ENCODE measurements around the gene HSF2BP.
"Not testable (repeated sequence)": the region's sequence is repeated elsewhere in the genome, so short reads cannot be mapped to it uniquely, and the experiment has no call there.

Gene HSF2BP

DNA sequence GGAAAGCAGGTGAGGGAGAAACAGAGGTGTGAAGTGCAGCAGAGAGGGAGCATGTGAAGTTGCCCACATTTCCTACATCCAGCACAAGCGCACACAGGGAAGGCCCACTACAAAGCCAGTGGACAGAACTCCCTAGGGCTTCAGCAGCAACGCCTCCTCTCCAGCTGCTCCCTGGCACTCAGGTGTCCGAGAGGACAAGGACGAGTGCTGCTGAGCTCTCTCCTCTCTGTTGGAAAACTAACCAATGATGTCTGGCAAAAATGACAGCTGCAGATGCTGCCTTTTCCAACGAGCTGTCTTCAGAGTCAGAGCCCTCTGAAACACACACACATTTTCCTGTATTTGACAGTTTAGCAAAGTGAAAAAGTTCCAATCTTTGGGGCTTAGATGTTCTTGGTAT is 86.8 kb downstream of the HSF2BP start:
- H3K36me3 ChIP-seq (ENCODE audit: control insufficient read depth in 4 of 4, insufficient read depth in 4 of 4, low read length in 3 of 4), result no peaks in the 10 kb centered on the region
- POLR2A ChIA-PET, result no interaction called here
- peaks cover 0 to 13% (median 11%) of the 10 kb centered on the region in 4 experiments for H3K4me1 ChIP-seq (ENCODE audit: control extremely low read depth in 1 of 4, control insufficient read depth in 4 of 4, insufficient read depth in 4 of 4, low read length in 3 of 4)
- DNase-seq, result no peak
- no peak overlapping the region for H3K27ac ChIP-seq (ENCODE audit: insufficient read depth in 1 of 2, low read depth in 1 of 2, low read length in 2 of 2, poor library complexity in 1 of 2, severe bottlenecking in 2 of 2)
- WGBS (ENCODE audit: insufficient coverage), result 98% methylated on average over 5 of the region's 5 CpGs
- no peak overlapping the region for H3K4me3 ChIP-seq (ENCODE audit: control insufficient read depth in 1 of 7, extremely low read depth in 1 of 7, insufficient read depth in 4 of 7, low read depth in 2 of 7, low read length in 6 of 7)
- CTCF ChIA-PET, result interaction anchor here (0.6 to 1.6 kb wide), 2 partner anchors 73 to 252 kb away, joined by 3 to 5 read pairs; no protein-coding TSS in a partner anchor
- H3K27me3 ChIP-seq (replicated peaks in 2 of 5; ENCODE audit: control insufficient read depth in 4 of 5, insufficient read depth in 5 of 5, low read length in 4 of 5), result no peaks in the 10 kb centered on the region
- no peaks in the 10 kb centered on the region for H3K9me3 ChIP-seq (ENCODE audit: control extremely low read depth in 1 of 5, control insufficient read depth in 4 of 5, insufficient read depth in 2 of 5, low read depth in 1 of 5, low read length in 4 of 5)

- POLR2A ChIA-PET, result no interaction called here
- CTCF ChIA-PET, result interaction anchor here (0.6 kb wide), 1 partner anchor 252 kb away, joined by 3 read pairs; no protein-coding TSS in a partner anchor
- Histone ChIP-seq H3K36me3 (ENCODE audit: control insufficient read depth in 4 of 4, insufficient read depth in 4 of 4, low read length in 3 of 4) (no peaks in the 10 kb centered on the region), H3K4me1 (ENCODE audit: control extremely low read depth in 1 of 4, control insufficient read depth in 4 of 4, insufficient read depth in 4 of 4, low read length in 3 of 4) (peaks cover 0 to 13% (median 11%) of the 10 kb centered on the region in 4 experiments), H3K27me3 (replicated peaks in 2 of 5; ENCODE audit: control insufficient read depth in 4 of 5, insufficient read depth in 5 of 5, low read length in 4 of 5) (no peaks in the 10 kb centered on the region), H3K4me3 (ENCODE audit: control insufficient read depth in 1 of 7, extremely low read depth in 1 of 7, insufficient read depth in 4 of 7, low read depth in 2 of 7, low read length in 6 of 7) (no peak overlapping the region), H3K9me3 (ENCODE audit: control extremely low read depth in 1 of 5, control insufficient read depth in 4 of 5, insufficient read depth in 2 of 5, low read depth in 1 of 5, low read length in 4 of 5) (no peaks in the 10 kb centered on the region), H3K27ac (ENCODE audit: insufficient read depth in 1 of 2, low read depth in 1 of 2, low read length in 2 of 2, poor library complexity in 1 of 2, severe bottlenecking in 2 of 2) (no peak overlapping the region)
- 100% methylated on average over 6 of the region's 6 CpGs for WGBS (ENCODE audit: insufficient coverage)
- DNase-seq, result no peak
These were observed 87.3 kb downstream of the HSF2BP start for GRCh38 chr21:43571976-43572375.

- H3K27ac ChIP-seq (ENCODE audit: insufficient read depth in 1 of 2, low read depth in 1 of 2, low read length in 2 of 2, poor library complexity in 1 of 2, severe bottlenecking in 2 of 2); H3K36me3 ChIP-seq (ENCODE audit: control insufficient read depth in 4 of 4, insufficient read depth in 4 of 4, low read length in 3 of 4); H3K4me3 ChIP-seq (ENCODE audit: control insufficient read depth in 1 of 7, extremely low read depth in 1 of 7, insufficient read depth in 4 of 7, low read depth in 2 of 7, low read length in 6 of 7); H3K4me1 ChIP-seq (ENCODE audit: control extremely low read depth in 1 of 4, control insufficient read depth in 4 of 4, insufficient read depth in 4 of 4, low read length in 3 of 4); DNase-seq; H3K27me3 ChIP-seq (replicated peaks in 2 of 5; ENCODE audit: control insufficient read depth in 4 of 5, insufficient read depth in 5 of 5, low read length in 4 of 5); CTCF ChIA-PET; H3K9me3 ChIP-seq (ENCODE audit: control extremely low read depth in 1 of 5, control insufficient read depth in 4 of 5, insufficient read depth in 2 of 5, low read depth in 1 of 5, low read length in 4 of 5); POLR2A ChIA-PET: not testable (repeated sequence)
- no CpG with 5 or more reads among the region's 3 CpGs for WGBS (ENCODE audit: insufficient coverage)
These were observed 89.1 kb downstream of the HSF2BP start for GRCh38 chr21:43570195-43570594.

DNA sequence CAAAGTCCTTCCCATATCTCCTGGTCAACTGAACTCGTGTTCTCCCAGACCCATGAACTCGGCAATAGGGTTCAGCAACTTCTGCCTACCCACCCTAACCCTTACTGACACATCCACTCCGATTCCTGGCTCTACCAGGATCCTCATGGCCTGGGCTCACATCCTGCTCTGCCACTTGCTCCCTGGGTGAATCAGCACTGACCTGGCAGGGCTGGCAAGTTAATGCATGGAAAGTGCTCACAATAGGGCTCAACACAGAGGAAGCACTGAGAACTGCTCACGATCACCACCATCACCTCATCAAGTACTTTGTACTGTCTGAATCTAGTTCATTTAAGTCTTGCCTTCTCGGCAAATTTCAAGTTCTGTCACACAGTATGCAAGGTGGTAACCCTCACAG is 96.8 kb downstream of the HSF2BP start:
- H3K36me3 ChIP-seq (ENCODE audit: control insufficient read depth in 4 of 4, insufficient read depth in 4 of 4, low read length in 3 of 4); H3K4me1 ChIP-seq (ENCODE audit: control extremely low read depth in 1 of 4, control insufficient read depth in 4 of 4, insufficient read depth in 4 of 4, low read length in 3 of 4); POLR2A ChIA-PET; H3K27me3 ChIP-seq (replicated peaks in 2 of 5; ENCODE audit: control insufficient read depth in 4 of 5, insufficient read depth in 5 of 5, low read length in 4 of 5); DNase-seq; H3K4me3 ChIP-seq (ENCODE audit: control insufficient read depth in 1 of 7, extremely low read depth in 1 of 7, insufficient read depth in 4 of 7, low read depth in 2 of 7, low read length in 6 of 7); H3K9me3 ChIP-seq (ENCODE audit: control extremely low read depth in 1 of 5, control insufficient read depth in 4 of 5, insufficient read depth in 2 of 5, low read depth in 1 of 5, low read length in 4 of 5); H3K27ac ChIP-seq (ENCODE audit: insufficient read depth in 1 of 2, low read depth in 1 of 2, low read length in 2 of 2, poor library complexity in 1 of 2, severe bottlenecking in 2 of 2); CTCF ChIA-PET: not testable (repeated sequence)
- WGBS (ENCODE audit: insufficient coverage), result no CpG with 5 or more reads among the region's 5 CpGs

- H3K4me1 ChIP-seq (ENCODE audit: control extremely low read depth in 1 of 4, control insufficient read depth in 4 of 4, insufficient read depth in 4 of 4, low read length in 3 of 4); H3K27me3 ChIP-seq (replicated peaks in 2 of 5; ENCODE audit: control insufficient read depth in 4 of 5, insufficient read depth in 5 of 5, low read length in 4 of 5); DNase-seq; H3K4me3 ChIP-seq (ENCODE audit: control insufficient read depth in 1 of 7, extremely low read depth in 1 of 7, insufficient read depth in 4 of 7, low read depth in 2 of 7, low read length in 6 of 7); POLR2A ChIA-PET; H3K36me3 ChIP-seq (ENCODE audit: control insufficient read depth in 4 of 4, insufficient read depth in 4 of 4, low read length in 3 of 4); H3K9me3 ChIP-seq (ENCODE audit: control extremely low read depth in 1 of 5, control insufficient read depth in 4 of 5, insufficient read depth in 2 of 5, low read depth in 1 of 5, low read length in 4 of 5); H3K27ac ChIP-seq (ENCODE audit: insufficient read depth in 1 of 2, low read depth in 1 of 2, low read length in 2 of 2, poor library complexity in 1 of 2, severe bottlenecking in 2 of 2); CTCF ChIA-PET: not testable (repeated sequence)
- WGBS (ENCODE audit: insufficient coverage), result no CpG with 5 or more reads among the region's 2 CpGs
These were observed 118.7 kb downstream of the HSF2BP start for GRCh38 chr21:43540561-43540960.

DNA sequence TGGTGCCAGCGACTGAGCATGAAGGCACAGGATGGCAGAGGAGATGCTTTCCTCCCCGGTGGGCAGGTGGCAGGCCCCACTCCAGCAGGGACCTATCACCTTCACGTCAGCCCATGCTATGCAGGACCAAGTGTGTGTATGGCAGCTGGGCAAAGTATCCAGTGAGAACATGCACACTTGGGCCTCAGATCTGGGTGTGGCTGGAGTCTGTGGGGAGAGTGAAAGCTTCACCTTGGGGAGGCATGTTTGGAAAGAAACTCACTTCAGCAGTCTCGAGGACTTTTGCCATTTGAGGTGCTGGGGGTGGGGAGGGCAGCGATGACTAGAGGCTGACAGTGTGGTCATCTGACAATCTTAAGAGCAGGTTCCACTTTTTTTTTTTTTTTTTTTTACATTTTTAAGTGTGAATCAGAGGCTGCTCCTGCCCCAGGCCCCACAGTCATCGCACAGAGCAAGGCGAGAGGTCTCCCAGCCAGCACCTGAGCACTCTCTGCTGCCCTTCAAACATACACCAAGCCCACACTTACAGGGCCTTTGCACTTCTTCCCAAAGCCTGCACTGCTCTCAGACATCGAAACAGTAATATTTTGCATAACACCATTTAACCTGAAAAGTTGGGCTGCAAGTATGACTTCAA is 136.7 kb downstream of the HSF2BP start:
- CTCF ChIA-PET; H3K36me3 ChIP-seq (ENCODE audit: control insufficient read depth in 4 of 4, insufficient read depth in 4 of 4, low read length in 3 of 4); DNase-seq; H3K27me3 ChIP-seq (replicated peaks in 2 of 5; ENCODE audit: control insufficient read depth in 4 of 5, insufficient read depth in 5 of 5, low read length in 4 of 5); POLR2A ChIA-PET; H3K9me3 ChIP-seq (ENCODE audit: control extremely low read depth in 1 of 5, control insufficient read depth in 4 of 5, insufficient read depth in 2 of 5, low read depth in 1 of 5, low read length in 4 of 5); H3K27ac ChIP-seq (ENCODE audit: insufficient read depth in 1 of 2, low read depth in 1 of 2, low read length in 2 of 2, poor library complexity in 1 of 2, severe bottlenecking in 2 of 2); H3K4me3 ChIP-seq (ENCODE audit: control insufficient read depth in 1 of 7, extremely low read depth in 1 of 7, insufficient read depth in 4 of 7, low read depth in 2 of 7, low read length in 6 of 7); H3K4me1 ChIP-seq (ENCODE audit: control extremely low read depth in 1 of 4, control insufficient read depth in 4 of 4, insufficient read depth in 4 of 4, low read length in 3 of 4): not testable (repeated sequence)
- WGBS (ENCODE audit: insufficient coverage), result no CpG with 5 or more reads among the region's 8 CpGs

GRCh38 chr21:43517701-43518100 is 141.6 kb downstream of the HSF2BP start:
- WGBS (ENCODE audit: insufficient coverage), result no CpG with 5 or more reads among the region's 6 CpGs
- not testable (repeated sequence) for H3K27ac ChIP-seq (ENCODE audit: insufficient read depth in 1 of 2, low read depth in 1 of 2, low read length in 2 of 2, poor library complexity in 1 of 2, severe bottlenecking in 2 of 2)

More at GRCh38 chr21:43517701-43518100, 141.6 kb downstream of the HSF2BP start:
- H3K4me1 ChIP-seq (ENCODE audit: control extremely low read depth in 1 of 4, control insufficient read depth in 4 of 4, insufficient read depth in 4 of 4, low read length in 3 of 4); H3K4me3 ChIP-seq (ENCODE audit: control insufficient read depth in 1 of 7, extremely low read depth in 1 of 7, insufficient read depth in 4 of 7, low read depth in 2 of 7, low read length in 6 of 7); CTCF ChIA-PET; POLR2A ChIA-PET; DNase-seq; H3K27me3 ChIP-seq (replicated peaks in 2 of 5; ENCODE audit: control insufficient read depth in 4 of 5, insufficient read depth in 5 of 5, low read length in 4 of 5); H3K9me3 ChIP-seq (ENCODE audit: control extremely low read depth in 1 of 5, control insufficient read depth in 4 of 5, insufficient read depth in 2 of 5, low read depth in 1 of 5, low read length in 4 of 5); H3K36me3 ChIP-seq (ENCODE audit: control insufficient read depth in 4 of 4, insufficient read depth in 4 of 4, low read length in 3 of 4): not testable (repeated sequence)
